ENCODE measurements around the gene ZNF575. TPM values are rescaled to one million over a fixed set of nuclear protein-coding genes. Genes with fewer than 3 reads are reported as not detected.

ZNF575 gene
- total and polyA plus RNA-seq, 10 of the 15 experiments (the other 5 are each of a cell fraction or from before 2014, with no cell fraction given): 0.18 to 2.8 (median 0.75) TPM

DNA sequence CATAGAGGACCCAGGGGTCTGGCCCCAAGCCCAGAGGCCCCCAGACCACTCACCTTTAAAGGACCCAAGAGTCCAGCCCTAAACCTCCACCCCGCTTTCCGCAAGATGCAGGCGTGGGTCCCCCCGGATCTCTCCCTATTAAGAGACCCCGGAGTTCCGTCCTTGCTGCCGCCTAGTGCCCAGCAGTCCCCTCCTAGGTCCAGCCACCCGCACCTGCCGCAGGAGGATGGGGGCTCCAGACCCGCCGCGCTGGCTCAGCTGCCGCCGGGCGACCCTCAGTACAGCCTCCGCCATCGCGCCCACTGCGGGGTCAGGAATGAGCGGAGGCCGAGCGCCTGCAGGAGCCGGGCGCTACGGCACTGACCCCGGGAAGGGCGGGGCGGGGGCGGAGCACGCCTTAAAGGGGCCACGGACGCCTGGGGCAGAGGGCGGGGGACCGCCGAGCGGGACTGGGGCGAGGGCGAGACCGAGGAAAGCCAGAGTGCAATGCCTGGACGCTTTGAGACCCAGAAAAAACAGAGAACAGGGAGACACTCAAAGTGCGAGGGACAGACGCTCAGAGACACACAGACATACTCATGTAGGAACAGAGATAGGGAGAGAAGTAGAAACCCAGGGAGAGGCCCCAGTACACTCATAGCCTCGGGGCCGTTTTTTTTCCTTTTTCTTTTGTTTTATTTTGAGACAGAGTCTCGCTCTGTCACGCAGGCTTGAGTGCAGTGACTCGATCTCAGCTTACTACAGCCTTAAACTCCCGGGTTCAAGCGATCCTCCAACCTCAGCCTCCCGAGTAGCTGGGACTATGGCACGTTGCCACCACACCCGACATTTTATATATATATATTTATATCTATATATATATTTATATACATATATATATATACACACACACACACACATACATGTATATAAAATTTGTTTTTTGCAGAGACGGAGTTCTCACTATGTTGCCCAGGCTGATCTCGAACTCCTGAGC lies 5.8 kb upstream of the ZNF575 start, which contains the start of gene ETHE1 (continued):
- TF ChIP-seq, protein P1, sequence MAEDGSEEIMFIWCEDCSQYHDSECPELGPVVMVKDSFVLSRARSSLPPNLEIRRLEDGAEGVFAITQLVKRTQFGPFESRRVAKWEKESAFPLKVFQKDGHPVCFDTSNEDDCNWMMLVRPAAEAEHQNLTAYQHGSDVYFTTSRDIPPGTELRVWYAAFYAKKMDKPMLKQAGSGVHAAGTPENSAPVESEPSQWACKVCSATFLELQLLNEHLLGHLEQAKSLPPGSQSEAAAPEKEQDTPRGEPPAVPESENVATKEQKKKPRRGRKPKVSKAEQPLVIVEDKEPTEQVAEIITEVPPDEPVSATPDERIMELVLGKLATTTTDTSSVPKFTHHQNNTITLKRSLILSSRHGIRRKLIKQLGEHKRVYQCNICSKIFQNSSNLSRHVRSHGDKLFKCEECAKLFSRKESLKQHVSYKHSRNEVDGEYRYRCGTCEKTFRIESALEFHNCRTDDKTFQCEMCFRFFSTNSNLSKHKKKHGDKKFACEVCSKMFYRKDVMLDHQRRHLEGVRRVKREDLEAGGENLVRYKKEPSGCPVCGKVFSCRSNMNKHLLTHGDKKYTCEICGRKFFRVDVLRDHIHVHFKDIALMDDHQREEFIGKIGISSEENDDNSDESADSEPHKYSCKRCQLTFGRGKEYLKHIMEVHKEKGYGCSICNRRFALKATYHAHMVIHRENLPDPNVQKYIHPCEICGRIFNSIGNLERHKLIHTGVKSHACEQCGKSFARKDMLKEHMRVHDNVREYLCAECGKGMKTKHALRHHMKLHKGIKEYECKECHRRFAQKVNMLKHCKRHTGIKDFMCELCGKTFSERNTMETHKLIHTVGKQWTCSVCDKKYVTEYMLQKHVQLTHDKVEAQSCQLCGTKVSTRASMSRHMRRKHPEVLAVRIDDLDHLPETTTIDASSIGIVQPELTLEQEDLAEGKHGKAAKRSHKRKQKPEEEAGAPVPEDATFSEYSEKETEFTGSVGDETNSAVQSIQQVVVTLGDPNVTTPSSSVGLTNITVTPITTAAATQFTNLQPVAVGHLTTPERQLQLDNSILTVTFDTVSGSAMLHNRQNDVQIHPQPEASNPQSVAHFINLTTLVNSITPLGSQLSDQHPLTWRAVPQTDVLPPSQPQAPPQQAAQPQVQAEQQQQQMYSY (CRISPR knock-in tag; IDR thresholded peaks at IDR 0.05): no peak
- TF ChIP-seq RCOR1 (conservative IDR thresholded peaks at IDR 0.05; ENCODE audit: low read depth, low read length): no peak
- peak; percentile 87 for TF ChIP-seq POLR2A (IDR thresholded peaks at IDR 0.05; ENCODE audit: low read depth, low read length)
- no peak for TF ChIP-seq BCLAF1 (IDR thresholded peaks at IDR 0.05)
- peak; percentile 81 for TF ChIP-seq NKRF (conservative IDR thresholded peaks at IDR 0.05)
- TF ChIP-seq, protein P2, sequence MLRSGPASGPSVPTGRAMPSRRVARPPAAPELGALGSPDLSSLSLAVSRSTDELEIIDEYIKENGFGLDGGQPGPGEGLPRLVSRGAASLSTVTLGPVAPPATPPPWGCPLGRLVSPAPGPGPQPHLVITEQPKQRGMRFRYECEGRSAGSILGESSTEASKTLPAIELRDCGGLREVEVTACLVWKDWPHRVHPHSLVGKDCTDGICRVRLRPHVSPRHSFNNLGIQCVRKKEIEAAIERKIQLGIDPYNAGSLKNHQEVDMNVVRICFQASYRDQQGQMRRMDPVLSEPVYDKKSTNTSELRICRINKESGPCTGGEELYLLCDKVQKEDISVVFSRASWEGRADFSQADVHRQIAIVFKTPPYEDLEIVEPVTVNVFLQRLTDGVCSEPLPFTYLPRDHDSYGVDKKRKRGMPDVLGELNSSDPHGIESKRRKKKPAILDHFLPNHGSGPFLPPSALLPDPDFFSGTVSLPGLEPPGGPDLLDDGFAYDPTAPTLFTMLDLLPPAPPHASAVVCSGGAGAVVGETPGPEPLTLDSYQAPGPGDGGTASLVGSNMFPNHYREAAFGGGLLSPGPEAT (IDR thresholded peaks at IDR 0.05; ENCODE audit: low read depth): peak; percentile 85; the same call in 1 of the 2 replicates
- TF ChIP-seq E2F8 (IDR thresholded peaks at IDR 0.05; ENCODE audit: low read depth, partially characterized antibody): no peak
- 0 out of 2 replicates have a peak, but pooled peaks have one; percentile 38 for TF ChIP-seq CREB1 (IDR thresholded peaks at IDR 0.05; ENCODE audit: low read depth)
- no peak for TF ChIP-seq TCF3 (IDR thresholded peaks at IDR 0.05; ENCODE audit: borderline replicate concordance, insufficient read depth, low read depth, low read length)
- 0 out of 2 replicates have a peak, but pooled peaks have one; percentile 46 for TF ChIP-seq POLR2AphosphoS2 (IDR thresholded peaks at IDR 0.05; ENCODE audit: low read depth, low read length)
- no peak for TF ChIP-seq SMAD1 (IDR thresholded peaks at IDR 0.05; ENCODE audit: low read depth, partially characterized antibody)
- peak; percentile 79 for TF ChIP-seq GATAD2B (conservative IDR thresholded peaks at IDR 0.05; ENCODE audit: low read depth)
- TF ChIP-seq SP1 (IDR thresholded peaks at IDR 0.05; ENCODE audit: low read depth, low read length): peak; percentile 71
- TF ChIP-seq SMAD5 (IDR thresholded peaks at IDR 0.05; ENCODE audit: low read depth): no peak

Data from GM12878 (cell line).